Coronary artery (tissue), 2 donors: Measurements from ENCODE around the gene ADAMTSL2.

ENCODE experiments used
- DNase-seq: peaks from one replicate; pipeline ENCODE4 v3.0.0-alpha.2; 2017; ENCODE audit warnings: low spot score
- H3K27ac ChIP-seq, 2 donors: fragments of 200-600 bp; sonication (generic); one replicate each; pipeline ENCODE4 v1.5.1; 2016 to 2019
- H3K4me3 ChIP-seq: fragments of 200-600 bp; sonication (generic); 2 replicates; pipeline ENCODE4 v1.5.1; 2016; ENCODE audit warnings: mild to moderate bottlenecking, moderate library complexity
- TF ChIP-seq, protein P1 (sequence below): fragments of 200-600 bp; sonication (generic); IDR thresholded peaks from one replicate; pipeline ENCODE4 v1.5.1; 2019; ENCODE audit warnings: antibody characterized with exemption

Gene ADAMTSL2

GRCh38 chr9:133502112-133502511, 32.4 kb upstream of the ADAMTSL2 start:
- no peak for DNase-seq
- H3K4me3 ChIP-seq, result no peak overlapping the region
- H3K27ac ChIP-seq, result no peak overlapping the region
- TF ChIP-seq, protein P1, sequence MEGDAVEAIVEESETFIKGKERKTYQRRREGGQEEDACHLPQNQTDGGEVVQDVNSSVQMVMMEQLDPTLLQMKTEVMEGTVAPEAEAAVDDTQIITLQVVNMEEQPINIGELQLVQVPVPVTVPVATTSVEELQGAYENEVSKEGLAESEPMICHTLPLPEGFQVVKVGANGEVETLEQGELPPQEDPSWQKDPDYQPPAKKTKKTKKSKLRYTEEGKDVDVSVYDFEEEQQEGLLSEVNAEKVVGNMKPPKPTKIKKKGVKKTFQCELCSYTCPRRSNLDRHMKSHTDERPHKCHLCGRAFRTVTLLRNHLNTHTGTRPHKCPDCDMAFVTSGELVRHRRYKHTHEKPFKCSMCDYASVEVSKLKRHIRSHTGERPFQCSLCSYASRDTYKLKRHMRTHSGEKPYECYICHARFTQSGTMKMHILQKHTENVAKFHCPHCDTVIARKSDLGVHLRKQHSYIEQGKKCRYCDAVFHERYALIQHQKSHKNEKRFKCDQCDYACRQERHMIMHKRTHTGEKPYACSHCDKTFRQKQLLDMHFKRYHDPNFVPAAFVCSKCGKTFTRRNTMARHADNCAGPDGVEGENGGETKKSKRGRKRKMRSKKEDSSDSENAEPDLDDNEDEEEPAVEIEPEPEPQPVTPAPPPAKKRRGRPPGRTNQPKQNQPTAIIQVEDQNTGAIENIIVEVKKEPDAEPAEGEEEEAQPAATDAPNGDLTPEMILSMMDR, result no peak

DNA sequence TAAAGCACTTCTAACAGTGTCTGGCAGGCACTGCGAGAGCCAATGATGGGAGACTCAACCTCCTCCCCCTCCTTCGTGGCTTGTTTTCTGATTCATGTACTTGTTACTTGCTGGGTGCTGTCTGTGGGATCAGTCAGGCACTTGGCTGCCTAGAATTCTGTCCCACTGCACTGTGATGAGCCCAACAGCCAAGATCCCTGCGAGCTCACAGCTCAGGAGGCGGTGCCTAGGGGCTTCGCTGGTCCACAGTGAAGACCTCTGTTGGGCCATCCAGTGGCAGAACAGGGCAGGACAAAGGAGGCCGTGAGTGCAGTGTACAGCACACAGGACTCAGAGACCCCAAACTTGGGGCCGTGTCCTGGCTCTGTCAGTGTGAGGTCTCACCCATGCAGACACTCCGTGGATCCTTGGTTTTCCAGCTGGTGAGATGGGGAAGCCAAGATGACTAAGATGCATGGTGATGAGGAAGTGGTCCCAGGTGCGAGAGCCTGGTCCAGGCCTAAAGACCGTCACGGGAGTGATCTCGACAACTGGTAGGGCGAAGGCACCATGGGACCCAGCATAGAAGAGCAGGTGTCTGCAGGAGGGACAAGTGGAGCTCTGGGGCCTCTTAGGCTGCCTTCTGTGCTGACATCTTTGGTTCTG, 29.2 kb upstream of the ADAMTSL2 start:
- peak overlapping the region in 1 of 2 donors; percentile 78 for H3K27ac ChIP-seq
- H3K4me3 ChIP-seq, result no peak overlapping the region
- TF ChIP-seq, protein P1, result no peak
- no peak for DNase-seq

DNA sequence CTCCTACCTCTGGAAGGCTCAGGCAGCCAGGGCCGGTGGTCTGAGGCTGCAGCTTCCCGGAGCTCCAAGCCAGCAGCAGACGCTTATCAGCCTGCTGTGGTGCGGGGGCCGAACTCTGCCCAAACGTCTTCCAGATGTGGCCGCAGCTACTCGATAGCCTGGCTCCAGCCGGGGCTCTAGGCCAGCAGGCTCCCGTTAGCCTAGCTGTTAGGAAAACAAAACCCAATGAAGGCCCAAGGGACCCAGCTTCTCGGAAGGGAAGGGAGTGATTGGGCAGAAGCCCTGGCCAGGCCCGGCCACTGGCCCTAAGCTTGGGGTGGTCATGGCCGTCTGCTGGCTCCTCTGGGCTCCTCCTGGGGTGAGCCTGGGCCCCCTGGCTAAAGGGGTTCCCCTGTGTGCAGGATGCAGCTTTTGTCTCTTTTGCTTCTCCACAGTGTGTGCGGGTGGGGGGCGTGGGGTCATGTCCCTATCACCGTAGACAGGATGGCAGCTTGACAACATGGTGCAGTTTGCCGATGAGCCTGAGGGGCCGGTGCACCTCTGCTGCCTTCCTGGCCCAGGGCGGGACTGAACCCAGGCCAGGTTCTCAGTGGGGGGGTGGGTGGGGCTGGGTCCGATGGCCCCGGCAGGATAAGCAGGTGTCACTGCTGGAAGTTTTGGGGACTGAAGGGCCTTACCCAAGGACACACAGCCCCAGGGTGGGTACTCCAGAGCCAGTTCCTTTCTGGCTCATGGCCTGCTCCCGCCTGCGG, 28.4 kb upstream of the ADAMTSL2 start:
- H3K4me3 ChIP-seq, result peak overlapping the region; percentile 11
- TF ChIP-seq, protein P1, result no peak
- DNase-seq, result peak; percentile 89
- peak overlapping the region in 1 of 2 donors; percentile 78 for H3K27ac ChIP-seq

DNA sequence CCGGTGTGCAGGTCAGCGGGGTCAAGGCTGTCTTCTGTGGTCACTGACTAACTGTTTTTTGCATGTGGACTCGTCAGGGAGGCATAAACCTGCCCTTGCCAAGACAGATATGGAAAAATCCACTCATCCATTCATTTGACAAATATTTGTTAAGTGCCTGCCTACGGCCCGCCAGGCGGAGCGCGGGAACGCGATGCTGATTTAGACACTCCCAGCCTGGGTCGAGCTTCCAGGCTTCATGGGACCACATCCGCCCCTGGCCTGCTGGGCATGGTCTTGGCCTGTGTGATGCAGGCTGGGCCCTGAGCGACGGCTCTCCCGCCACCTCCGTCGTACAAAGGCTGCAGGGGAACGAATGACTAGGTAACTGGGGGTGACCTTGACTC, 27.9 kb upstream of the ADAMTSL2 start:
- peak; percentile 87 for DNase-seq
- H3K27ac ChIP-seq, result peak overlapping the region in 1 of 2 donors; percentile 78
- TF ChIP-seq, protein P1, result no peak

GRCh38 chr9:133507246-133507965, 27.1 kb upstream of the ADAMTSL2 start:
- no peak for DNase-seq
- H3K27ac ChIP-seq, result peak overlapping the region in 1 of 2 donors; percentile 78

More for the DNA sequence above, 27.9 kb upstream of the ADAMTSL2 start:
- no peak overlapping the region for H3K4me3 ChIP-seq

GRCh38 chr9:133508046-133508445, 26.5 kb upstream of the ADAMTSL2 start:
- H3K4me3 ChIP-seq, result no peak overlapping the region
- TF ChIP-seq, protein P1, result no peak
- peak overlapping the region in 1 of 2 donors; percentile 78 for H3K27ac ChIP-seq
- no peak for DNase-seq

More at GRCh38 chr9:133507246-133507965, 27.1 kb upstream of the ADAMTSL2 start:
- TF ChIP-seq, protein P1, result no peak
- no peak overlapping the region for H3K4me3 ChIP-seq
